GM23338 (cell line): Measurements from ENCODE around the gene VPS39. TPM values are rescaled to one million over a fixed set of nuclear protein-coding genes. Genes with fewer than 3 reads are reported as not detected.

ENCODE experiments used
- ATAC-seq: fragments of 200-7000 bp; cut with Tn5 transposase; 3 replicates; pipeline ENCODE4 v1.9.1; 2020
- DNase-seq: peaks from one replicate; pipeline ENCODE4 v3.0.0-alpha.2; 2015; ENCODE audit warnings: low spot score
- H2AFZ ChIP-seq: fragments of 200-600 bp; sonication (generic); 2 replicates; pipeline ENCODE4 v1.8.0; 2016; ENCODE audit warnings: antibody characterized with exemption, mild to moderate bottlenecking, moderate library complexity
- H3F3A ChIP-seq: fragments of 200-600 bp; sonication (generic); replicated peaks from 2 replicates; pipeline ENCODE4 v1.8.0; 2017; ENCODE audit warnings: antibody characterized with exemption, mixed run types, low read depth
- H3K27ac ChIP-seq: fragments of 200-600 bp; sonication (generic); 2 replicates; pipeline ENCODE4 v1.6.1; 2016; ENCODE audit warnings: low read depth
- H3K27me3 ChIP-seq: fragments of 200-600 bp; sonication (generic); 2 replicates; pipeline ENCODE4 v1.8.0; 2016; ENCODE audit warnings: mild to moderate bottlenecking, mixed run types, moderate library complexity; ENCODE audit not compliant: insufficient read depth
- H3K36me3 ChIP-seq: fragments of 200-600 bp; sonication (generic); 2 replicates; pipeline ENCODE4 v1.8.0; 2016; ENCODE audit warnings: mild to moderate bottlenecking; ENCODE audit not compliant: insufficient read depth
- H3K4me1 ChIP-seq: fragments of 200-600 bp; sonication (generic); 2 replicates; pipeline ENCODE4 v1.8.0; 2016; ENCODE audit warnings: mild to moderate bottlenecking, moderate library complexity; ENCODE audit not compliant: insufficient read depth
- H3K4me2 ChIP-seq: fragments of 200-600 bp; sonication (generic); 2 replicates; pipeline ENCODE4 v1.7.1; 2017; ENCODE audit warnings: mixed run types
- H3K4me3 ChIP-seq: fragments of 200-600 bp; sonication (generic); 2 replicates; pipeline ENCODE4 v1.6.1; 2016; ENCODE audit warnings: mixed run types
- H3K79me2 ChIP-seq: fragments of 200-600 bp; sonication (generic); replicated peaks from 2 replicates; pipeline ENCODE4 v1.8.0; 2017; ENCODE audit warnings: mild to moderate bottlenecking; ENCODE audit not compliant: insufficient read depth
- H3K9me2 ChIP-seq: fragments of 200-600 bp; sonication (generic); 2 replicates; pipeline ENCODE4 v1.8.0; 2017; ENCODE audit not compliant: insufficient read depth
- H4K20me1 ChIP-seq: fragments of 200-600 bp; sonication (generic); replicated peaks from 2 replicates; pipeline ENCODE4 v1.8.0; 2017; ENCODE audit warnings: mild to moderate bottlenecking; ENCODE audit not compliant: insufficient read depth
- H3K27ac Mint-ChIP-seq: 2 replicates; pipeline ENCODE4 v1.8.0; 2020; ENCODE audit warnings: inconsistent platforms, mild to moderate bottlenecking, moderate library complexity, mixed read lengths
- H3K27me3 Mint-ChIP-seq: 3 replicates; pipeline ENCODE4 v1.8.0; 2022; ENCODE audit warnings: low read depth, mild to moderate bottlenecking, moderate library complexity, mixed read lengths, inconsistent platforms; ENCODE audit not compliant: insufficient read depth, poor library complexity
- H3K36me3 Mint-ChIP-seq: 3 replicates; pipeline ENCODE4 v1.8.0; 2021; ENCODE audit warnings: low read depth, mild to moderate bottlenecking, inconsistent platforms, moderate library complexity, mixed read lengths
- H3K4me1 Mint-ChIP-seq: 3 replicates; pipeline ENCODE4 v1.8.0; 2020; ENCODE audit warnings: mild to moderate bottlenecking, inconsistent platforms, mixed read lengths
- H3K4me3 Mint-ChIP-seq: 3 replicates; pipeline ENCODE4 v1.8.0; 2021; ENCODE audit warnings: moderate library complexity, mild to moderate bottlenecking, inconsistent platforms, mixed read lengths
- H3K9me3 Mint-ChIP-seq: 3 replicates; pipeline ENCODE4 v1.8.0; 2020; ENCODE audit warnings: moderate library complexity, mild to moderate bottlenecking, inconsistent platforms, mixed read lengths
- CREB1 ChIP-seq: fragments of 250-450 bp; sonication (Bioruptor Pico); IDR thresholded peaks from 2 replicates; pipeline ENCODE4 v1.5.0; 2020; ENCODE audit warnings: low read depth, mild to moderate bottlenecking, moderate library complexity
- CTCF ChIP-seq, 2 experiments: fragments of 200-600 bp in 1 of 2; sonication (generic) in 1 of 2; conservative IDR thresholded peaks; 2 replicates each; pipeline versions ENCODE4 v1.5.1 to v1.6.1; 2016 to 2017; ENCODE audit warnings: antibody characterized with exemption in 2 of 2, low read depth in 2 of 2, mild to moderate bottlenecking in 2 of 2, moderate library complexity in 1 of 2
- ETS1 ChIP-seq: IDR thresholded peaks from 2 replicates; pipeline ENCODE4 v1.6.1; 2016; ENCODE audit warnings: antibody characterized with exemption
- EZH2 ChIP-seq: fragments of 200-600 bp; sonication (generic); IDR thresholded peaks from one replicate; pipeline ENCODE4 v1.8.0; 2017; ENCODE audit warnings: antibody characterized with exemption, mild to moderate bottlenecking, low read depth; ENCODE audit not compliant: unreplicated experiment
- EZH2phosphoT487 ChIP-seq: fragments of 200-600 bp; sonication (generic); IDR thresholded peaks from one replicate; pipeline ENCODE4 v1.8.1; 2018; ENCODE audit warnings: antibody characterized with exemption; ENCODE audit not compliant: unreplicated experiment
- JUNB ChIP-seq: IDR thresholded peaks from one replicate; pipeline ENCODE4 v1.6.1; 2016; ENCODE audit warnings: antibody characterized with exemption; ENCODE audit not compliant: unreplicated experiment
- NANOG ChIP-seq: IDR thresholded peaks from 2 replicates; pipeline ENCODE4 v1.6.1; 2016; ENCODE audit warnings: antibody characterized with exemption, borderline replicate concordance
- POLR2AphosphoS5 ChIP-seq: IDR thresholded peaks from 2 replicates; pipeline ENCODE4 v1.6.1; 2016; ENCODE audit warnings: antibody characterized with exemption, low read depth
- REST ChIP-seq: IDR thresholded peaks from one replicate; pipeline ENCODE4 v1.6.1; 2018; ENCODE audit warnings: antibody characterized with exemption; ENCODE audit not compliant: unreplicated experiment
- STAT1 ChIP-seq: IDR thresholded peaks from one replicate; pipeline ENCODE4 v1.6.1; 2016; ENCODE audit warnings: antibody characterized with exemption; ENCODE audit not compliant: unreplicated experiment
- ZNF114 ChIP-seq: fragments of 250-450 bp; sonication (Bioruptor Pico); IDR thresholded peaks from 2 replicates; pipeline ENCODE4 v1.5.0; 2020; ENCODE audit warnings: mild to moderate bottlenecking, moderate library complexity
- ZNF331 ChIP-seq: fragments of 250-450 bp; sonication (Bioruptor Pico); IDR thresholded peaks from 2 replicates; pipeline ENCODE4 v1.5.0; 2020; ENCODE audit warnings: low read depth, mild to moderate bottlenecking, moderate library complexity
- ZNF462 ChIP-seq: fragments of 250-450 bp; sonication (Bioruptor Pico); IDR thresholded peaks from 2 replicates; pipeline ENCODE4 v1.5.0; 2020; ENCODE audit warnings: mild to moderate bottlenecking, moderate library complexity
- polyA plus RNA-seq: library from polyadenylated mRNA; unstranded; fragments of >200 nt; fragmentation: Nextera tagmentation; extraction: Ambion mirVana; gene quantifications from 2 replicates; pipeline ENCODE4 v1.2.1, GENCODE V29; 2016
- total RNA-seq: library from RNA; depleted of rRNA; stranded (reverse); fragments of >200 nt; shearing (Covaris generic); gene quantifications from 2 replicates; pipeline ENCODE4 v1.2.3, GENCODE V29; 2014

VPS39 gene
- total and polyA plus RNA-seq, 2 experiments from 2014 or later: 14.9 to 45.1 TPM

- no peak overlapping the region for H3K4me3 Mint-ChIP-seq
- peaks cover 6% of the 10 kb centered on the region for H3K27me3 Mint-ChIP-seq
- H3K4me1 Mint-ChIP-seq: no peaks in the 10 kb centered on the region
- no peaks in the 10 kb centered on the region for H3F3A ChIP-seq
- no peaks in the 10 kb centered on the region for H3K79me2 ChIP-seq
- H3K4me1 ChIP-seq: no peaks in the 10 kb centered on the region
- H3K4me3 ChIP-seq: no peak overlapping the region
- no peak overlapping the region for H3K4me2 ChIP-seq
- no peaks in the 10 kb centered on the region for H3K27me3 ChIP-seq
- H3K9me3 Mint-ChIP-seq: no peaks in the 10 kb centered on the region
- H3K36me3 Mint-ChIP-seq: peaks cover 70% of the 10 kb centered on the region
- no peak for ATAC-seq
- H4K20me1 ChIP-seq: no peaks in the 10 kb centered on the region
- no peaks in the 10 kb centered on the region for H3K9me2 ChIP-seq
- TF ChIP-seq STAT1: no peak
- TF ChIP-seq REST: no peak
- no peak for TF ChIP-seq ZNF331 (CRISPR knock-in tag)
- no peak for TF ChIP-seq POLR2AphosphoS5
- no peak for TF ChIP-seq ZNF462 (CRISPR knock-in tag)
- TF ChIP-seq EZH2phosphoT487: no peak
- TF ChIP-seq CREB1 (CRISPR knock-in tag): no peak
- TF ChIP-seq NANOG: no peak
- no peak for TF ChIP-seq CTCF (conservative IDR thresholded peaks at IDR 0.05; ENCODE audit: low read depth in 2 of 2)
- TF ChIP-seq EZH2: no peak
- no peak for TF ChIP-seq ZNF114 (CRISPR knock-in tag)
- TF ChIP-seq ETS1: no peak
- TF ChIP-seq JUNB: no peak
- DNase-seq: no peak
- H3K27ac ChIP-seq: no peak overlapping the region
- H2AFZ ChIP-seq: no peak overlapping the region
- H3K27ac Mint-ChIP-seq: no peak overlapping the region
- peaks cover 11% of the 10 kb centered on the region; the same call in 1 of the 2 replicates for H3K36me3 ChIP-seq
Measured at GRCh38 chr15:42165106-42165505, 43.0 kb downstream of the VPS39 start.
